OCI-LY7 (cell line): ENCODE data around the gene NAV2. TPM values are rescaled to one million over a fixed set of nuclear protein-coding genes. Genes with fewer than 3 reads are reported as not detected.

Source experiments
- BruUV-seq: library from RNA; stranded (reverse); fragments of 400-500 nt; replicated peaks from 2 replicates; lab custom pipeline; 2021; lab: Mats Ljungman, UMichigan
- CTCF ChIA-PET: fragments of 300-600 bp; sonication (Branson Sonifier 250); formaldehyde crosslinking; loops from one replicate; lab custom pipeline; 2022; ENCODE audit warnings: antibody characterized with exemption; ENCODE audit not compliant: unreplicated experiment; lab: Charles Lee
- POLR2A ChIA-PET: fragments of 300-600 bp; sonication (Branson Sonifier 250); formaldehyde crosslinking; loops from one replicate; lab custom pipeline; 2022; ENCODE audit warnings: antibody characterized with exemption; lab: Charles Lee
- DNase-seq: peaks from one replicate; pipeline ENCODE4 v3.0.0-alpha.2; 2015; ENCODE audit warnings: low spot score
- H2AFZ ChIP-seq: fragments of 200-600 bp; sonication (generic), shearing (Covaris generic); 2 replicates; pipeline ENCODE4 v1.6.1; 2014; ENCODE audit warnings: mild to moderate bottlenecking, antibody characterized with exemption, low read length, moderate library complexity
- H3K27ac ChIP-seq: fragments of 200-600 bp; sonication (generic); 2 replicates; pipeline ENCODE4 v1.5.1; 2014; ENCODE audit warnings: mixed run types, low read depth, mild to moderate bottlenecking, moderate library complexity, low read length, inconsistent platforms; ENCODE audit not compliant: poor library complexity, severe bottlenecking
- H3K36me3 ChIP-seq: fragments of 200-600 bp; sonication (generic); 2 replicates; pipeline ENCODE4 v1.6.1; 2014; ENCODE audit warnings: mild to moderate bottlenecking, antibody characterized with exemption, low read length, moderate library complexity, mixed read lengths; ENCODE audit not compliant: insufficient read depth
- H3K4me1 ChIP-seq: fragments of 200-600 bp; sonication (generic); 2 replicates; pipeline ENCODE4 v1.5.1; 2014; ENCODE audit warnings: mild to moderate bottlenecking, low read length; ENCODE audit not compliant: insufficient read depth, poor library complexity, severe bottlenecking
- H3K4me2 ChIP-seq: fragments of 200-600 bp; sonication (generic); 2 replicates; pipeline ENCODE4 v1.6.1; 2014; ENCODE audit warnings: mild to moderate bottlenecking, low read length
- H3K4me3 ChIP-seq: fragments of 200-600 bp; sonication (generic); 2 replicates; pipeline ENCODE4 v1.5.1; 2014; ENCODE audit warnings: mild to moderate bottlenecking, low read depth, low read length; ENCODE audit not compliant: poor library complexity, severe bottlenecking
- H3K79me2 ChIP-seq: fragments of 200-600 bp; sonication (generic); 2 replicates; pipeline ENCODE4 v1.6.1; 2016; ENCODE audit warnings: low read depth, mild to moderate bottlenecking, low read length, moderate library complexity, mixed read lengths; ENCODE audit not compliant: insufficient read depth
- H3K9me2 ChIP-seq: fragments of 200-600 bp; sonication (generic); 2 replicates; pipeline ENCODE4 v1.6.1; 2016; ENCODE audit warnings: mild to moderate bottlenecking, low read length, mixed read lengths; ENCODE audit not compliant: insufficient read depth
- H3K9me3 ChIP-seq: fragments of 200-600 bp; sonication (generic); 2 replicates; pipeline ENCODE4 v1.6.1; 2014; ENCODE audit warnings: mild to moderate bottlenecking, mixed run types, low read length, mixed read lengths
- H4K20me1 ChIP-seq: fragments of 200-600 bp; sonication (generic); 2 replicates; pipeline ENCODE4 v1.6.1; 2014; ENCODE audit warnings: mild to moderate bottlenecking, antibody characterized with exemption, low read length, moderate library complexity, mixed read lengths; ENCODE audit not compliant: insufficient read depth
- EZH2phosphoT487 ChIP-seq: fragments of 200-600 bp; sonication (generic); IDR thresholded peaks from 2 replicates; pipeline ENCODE4 v1.6.1; 2018; ENCODE audit warnings: low read depth, borderline replicate concordance, mild to moderate bottlenecking, mixed run types, antibody characterized with exemption, low read length, moderate library complexity, mixed read lengths
- intact Hi-C: fragments of 100-400 bp; cut with micrococcal nuclease; formaldehyde crosslinking; loops from one replicate; pipeline ENCODE4 v1.10.0; 2022; ENCODE audit not compliant: unreplicated experiment
- total RNA-seq, 2 experiments: library from RNA; depleted of rRNA in 1 of 2; stranded (reverse); fragments of >200 nt in 1 of 2; shearing (Covaris generic) in 1 of 2; gene quantifications; 2 replicates each; pipeline ENCODE4 v1.2.3, GENCODE V29; 2014 to 2022
- TF ChIP-seq, protein P1 (sequence below): fragments of 200-600 bp; sonication (generic); conservative IDR thresholded peaks from 2 replicates; pipeline ENCODE4 v1.5.1; 2014; ENCODE audit warnings: mild to moderate bottlenecking, antibody characterized with exemption, low read length, moderate library complexity, mixed read lengths

Gene NAV2
- total RNA-seq, 2 experiments from 2014 or later, result 0.06 to 0.68 TPM

DNA sequence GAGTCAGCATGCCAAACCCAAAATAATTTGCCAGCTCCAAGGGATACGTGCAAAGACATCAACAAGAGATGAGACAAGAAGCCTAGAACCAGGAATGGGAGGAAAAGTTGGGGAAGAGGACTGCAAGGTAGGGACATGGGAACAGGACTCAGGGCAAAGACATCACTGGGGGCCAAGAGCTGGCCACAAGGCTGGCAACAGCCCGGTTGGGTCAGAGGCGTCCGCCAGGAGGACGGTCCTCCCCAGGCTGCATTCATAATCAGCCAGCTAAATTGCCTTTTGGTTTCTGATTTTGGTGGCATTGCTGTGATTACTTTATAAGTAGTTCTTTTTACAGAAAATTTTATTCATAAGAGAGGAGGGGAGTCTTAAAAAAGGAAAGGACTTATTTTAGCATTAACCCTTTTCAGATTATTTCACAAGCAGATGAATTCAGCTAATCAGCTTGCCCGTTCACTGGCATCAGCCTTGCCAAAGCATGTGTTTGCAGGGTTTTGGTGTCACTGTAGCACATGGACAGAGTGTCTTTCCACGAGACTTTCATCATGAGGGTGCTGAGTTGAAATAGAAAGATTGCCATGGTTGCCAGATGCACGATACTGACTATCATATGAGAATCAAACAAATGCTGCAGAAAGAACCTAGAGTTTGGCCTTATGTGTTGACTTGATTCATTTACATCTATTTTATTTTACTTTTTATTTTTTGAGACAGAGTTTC lies 23.2 kb upstream of the NAV2 start:
- H2AFZ ChIP-seq, result no peak overlapping the region
- intact Hi-C loops, result no loop called here
- ChIA-PET POLR2A (no interaction called here), CTCF (no interaction called here)
- H3K79me2 ChIP-seq, result no peaks in the 10 kb centered on the region
- no TSS peak for BruUV-seq
- H3K9me2 ChIP-seq, result no peaks in the 10 kb centered on the region
- no peaks in the 10 kb centered on the region for H3K9me3 ChIP-seq
- DNase-seq, result no peak
- H3K36me3 ChIP-seq, result no peaks in the 10 kb centered on the region
- no peak overlapping the region for H3K4me3 ChIP-seq
- H3K4me1 ChIP-seq, result no peaks in the 10 kb centered on the region
- TF ChIP-seq, protein P1, sequence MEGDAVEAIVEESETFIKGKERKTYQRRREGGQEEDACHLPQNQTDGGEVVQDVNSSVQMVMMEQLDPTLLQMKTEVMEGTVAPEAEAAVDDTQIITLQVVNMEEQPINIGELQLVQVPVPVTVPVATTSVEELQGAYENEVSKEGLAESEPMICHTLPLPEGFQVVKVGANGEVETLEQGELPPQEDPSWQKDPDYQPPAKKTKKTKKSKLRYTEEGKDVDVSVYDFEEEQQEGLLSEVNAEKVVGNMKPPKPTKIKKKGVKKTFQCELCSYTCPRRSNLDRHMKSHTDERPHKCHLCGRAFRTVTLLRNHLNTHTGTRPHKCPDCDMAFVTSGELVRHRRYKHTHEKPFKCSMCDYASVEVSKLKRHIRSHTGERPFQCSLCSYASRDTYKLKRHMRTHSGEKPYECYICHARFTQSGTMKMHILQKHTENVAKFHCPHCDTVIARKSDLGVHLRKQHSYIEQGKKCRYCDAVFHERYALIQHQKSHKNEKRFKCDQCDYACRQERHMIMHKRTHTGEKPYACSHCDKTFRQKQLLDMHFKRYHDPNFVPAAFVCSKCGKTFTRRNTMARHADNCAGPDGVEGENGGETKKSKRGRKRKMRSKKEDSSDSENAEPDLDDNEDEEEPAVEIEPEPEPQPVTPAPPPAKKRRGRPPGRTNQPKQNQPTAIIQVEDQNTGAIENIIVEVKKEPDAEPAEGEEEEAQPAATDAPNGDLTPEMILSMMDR, result no peak
- TF ChIP-seq EZH2phosphoT487, result no peak
- H3K4me2 ChIP-seq, result no peak overlapping the region
- no peak overlapping the region for H3K27ac ChIP-seq
- no peaks in the 10 kb centered on the region for H4K20me1 ChIP-seq

DNA sequence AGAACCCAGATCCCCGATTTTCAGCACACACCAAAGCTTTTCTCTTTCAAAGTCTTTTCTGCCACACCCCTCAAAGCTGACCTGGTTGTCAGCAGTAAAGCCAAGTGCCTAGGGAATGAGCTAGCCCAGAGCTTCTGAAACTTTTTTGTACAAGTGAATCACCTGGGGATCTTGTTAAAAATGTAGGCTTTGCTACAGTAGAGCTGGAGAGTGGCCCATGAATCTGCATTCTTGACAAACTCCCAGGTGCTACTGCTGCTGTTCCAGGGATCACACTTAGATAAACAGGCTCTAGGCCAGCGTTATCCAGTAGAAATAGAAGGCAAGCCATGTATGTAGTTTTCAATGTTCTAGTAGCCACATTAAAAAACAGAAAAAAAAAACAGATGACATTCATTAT lies 21.8 kb upstream of the NAV2 start:
- Histone ChIP-seq H3K36me3 (no peaks in the 10 kb centered on the region), H2AFZ (no peak overlapping the region), H3K4me2 (no peak overlapping the region), H4K20me1 (no peaks in the 10 kb centered on the region), H3K4me3 (no peak overlapping the region), H3K4me1 (no peaks in the 10 kb centered on the region), H3K27ac (no peak overlapping the region), H3K9me3 (no peaks in the 10 kb centered on the region), H3K9me2 (no peaks in the 10 kb centered on the region), H3K79me2 (no peaks in the 10 kb centered on the region)
- no peak for DNase-seq
- ChIA-PET CTCF (no interaction called here), POLR2A (interaction anchor here (0.7 kb wide), 1 partner anchor 76 kb away, joined by 3 read pairs; no protein-coding TSS in a partner anchor)
- no TSS peak for BruUV-seq
- intact Hi-C loops, result no loop called here
- TF ChIP-seq EZH2phosphoT487, result no peak
- TF ChIP-seq, protein P1, result no peak

DNA sequence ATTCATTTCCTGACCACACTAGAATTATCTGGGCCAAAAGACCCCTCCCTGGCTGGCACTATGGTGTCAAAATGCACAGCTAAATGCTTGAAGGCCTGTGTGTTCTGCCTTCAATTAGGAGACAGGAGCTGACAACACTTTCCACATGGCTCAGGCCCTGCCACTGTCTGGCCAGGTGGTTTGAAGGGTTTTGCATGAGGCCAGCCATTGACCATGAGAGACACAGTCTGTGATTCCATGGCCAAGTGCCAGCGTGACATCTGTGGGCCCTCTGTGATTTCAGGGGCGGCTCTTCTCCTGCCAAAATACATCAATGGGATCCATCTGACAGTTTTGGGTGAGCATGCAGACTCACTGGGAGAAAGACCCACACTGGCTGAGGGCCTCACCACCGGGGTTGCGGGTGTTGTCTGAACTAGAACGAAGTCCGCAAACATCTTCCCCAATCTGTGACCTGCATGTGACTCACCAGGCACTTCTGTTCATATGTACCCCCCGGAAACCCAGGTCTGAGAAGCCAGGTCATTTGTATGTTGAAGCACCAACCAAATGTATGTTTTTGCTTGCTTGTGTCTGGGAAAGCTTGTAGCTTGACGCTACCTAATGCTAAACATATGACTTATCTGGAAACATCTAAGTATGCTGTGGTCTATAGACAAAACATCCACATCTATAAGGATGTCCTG lies 20.7 kb upstream of the NAV2 start:
- no TSS peak for BruUV-seq
- TF ChIP-seq, protein P1, result no peak
- TF ChIP-seq EZH2phosphoT487, result no peak
- Histone ChIP-seq H3K4me2 (no peak overlapping the region), H3K79me2 (no peaks in the 10 kb centered on the region), H3K36me3 (no peaks in the 10 kb centered on the region), H2AFZ (no peak overlapping the region), H3K4me3 (no peak overlapping the region), H3K9me2 (no peaks in the 10 kb centered on the region), H3K4me1 (no peaks in the 10 kb centered on the region), H3K9me3 (no peaks in the 10 kb centered on the region), H4K20me1 (no peaks in the 10 kb centered on the region), H3K27ac (no peak overlapping the region)
- CTCF ChIA-PET, result no interaction called here
- intact Hi-C loops, result no loop called here
- POLR2A ChIA-PET, result no interaction called here
- no peak for DNase-seq
